ENCODE results near the gene MAB21L2. TPM values are rescaled to one million over a fixed set of nuclear protein-coding genes. Genes with fewer than 3 reads are reported as not detected.
"Not testable (repeated sequence)": the region's sequence is repeated elsewhere in the genome, so short reads cannot be mapped to it uniquely, and the experiment has no call there.

MAB21L2 gene
- total and polyA plus RNA-seq, 2 experiments from 2014 or later, result 0.12 to 0.54 TPM

- no peak for DNase-seq (ENCODE audit: low read depth in 1 of 2, low spot score in 1 of 2)
- TF ChIP-seq CTCF (IDR thresholded peaks at IDR 0.05; ENCODE audit: low read depth, low read length), result no peak
- Histone ChIP-seq H3K9me3 (ENCODE audit: low read depth) (no peaks in the 10 kb centered on the region), H3K27ac (no peak overlapping the region), H3K36me3 (no peaks in the 10 kb centered on the region), H3K27me3 (no peaks in the 10 kb centered on the region), H3K4me1 (ENCODE audit: low read depth) (peaks cover 4% of the 10 kb centered on the region), H3K4me3 (no peak overlapping the region)
Observed at GRCh38 chr4:150541681-150542080, 40.3 kb upstream of the MAB21L2 start.

- Histone ChIP-seq H3K27ac (no peak overlapping the region), H3K4me3 (no peak overlapping the region), H3K4me1 (ENCODE audit: low read depth) (peaks cover 4% of the 10 kb centered on the region), H3K27me3 (no peaks in the 10 kb centered on the region), H3K9me3 (ENCODE audit: low read depth) (no peaks in the 10 kb centered on the region), H3K36me3 (no peaks in the 10 kb centered on the region)
- no peak for DNase-seq (ENCODE audit: low read depth in 1 of 2, low spot score in 1 of 2)
- TF ChIP-seq CTCF (IDR thresholded peaks at IDR 0.05; ENCODE audit: low read depth, low read length), result no peak
Observed at GRCh38 chr4:150543042-150543441, 38.9 kb upstream of the MAB21L2 start.

GRCh38 chr4:150546286-150546685 is 35.7 kb upstream of the MAB21L2 start:
- no peaks in the 10 kb centered on the region for H3K36me3 ChIP-seq
- no peak overlapping the region for H3K27ac ChIP-seq
- H3K4me1 ChIP-seq (ENCODE audit: low read depth), result peaks cover 2% of the 10 kb centered on the region
- no peaks in the 10 kb centered on the region for H3K27me3 ChIP-seq
- DNase-seq (ENCODE audit: low read depth in 1 of 2, low spot score in 1 of 2), result no peak
- H3K9me3 ChIP-seq (ENCODE audit: low read depth), result no peaks in the 10 kb centered on the region
- TF ChIP-seq CTCF (IDR thresholded peaks at IDR 0.05; ENCODE audit: low read depth, low read length), result no peak
- no peak overlapping the region for H3K4me3 ChIP-seq

- Histone ChIP-seq H3K9me3 (ENCODE audit: low read depth) (no peaks in the 10 kb centered on the region), H3K27me3 (no peaks in the 10 kb centered on the region), H3K27ac (no peak overlapping the region), H3K36me3 (no peaks in the 10 kb centered on the region), H3K4me1 (ENCODE audit: low read depth) (no peaks in the 10 kb centered on the region), H3K4me3 (no peak overlapping the region)
- DNase-seq (ENCODE audit: low read depth in 1 of 2, low spot score in 1 of 2), result no peak
- no peak for TF ChIP-seq CTCF (IDR thresholded peaks at IDR 0.05; ENCODE audit: low read depth, low read length)
Observed at GRCh38 chr4:150547154-150547838, 34.7 kb upstream of the MAB21L2 start.

- not testable (repeated sequence) for H3K27ac ChIP-seq; H3K27me3 ChIP-seq; H3K4me1 ChIP-seq (ENCODE audit: low read depth); DNase-seq (ENCODE audit: low read depth in 1 of 2, low spot score in 1 of 2); H3K4me3 ChIP-seq; H3K9me3 ChIP-seq (ENCODE audit: low read depth); H3K36me3 ChIP-seq
Observed at GRCh38 chr4:150557811-150558210, 24.1 kb upstream of the MAB21L2 start.

GRCh38 chr4:150561143-150561737 is 20.7 kb upstream of the MAB21L2 start:
- Histone ChIP-seq H3K4me3 (no peak overlapping the region), H3K4me1 (ENCODE audit: low read depth) (no peaks in the 10 kb centered on the region), H3K27ac (no peak overlapping the region), H3K9me3 (ENCODE audit: low read depth) (no peaks in the 10 kb centered on the region), H3K27me3 (no peaks in the 10 kb centered on the region), H3K36me3 (no peaks in the 10 kb centered on the region)
- no peak for TF ChIP-seq CTCF (IDR thresholded peaks at IDR 0.05; ENCODE audit: low read depth, low read length)
- DNase-seq (ENCODE audit: low read depth in 1 of 2, low spot score in 1 of 2), result no peak

Measured in cardiac muscle cell (in vitro differentiated cells and primary cell).